GDM1 (cell line): ENCODE data around the gene S1PR1.
"Not testable (repeated sequence)": the region's sequence is repeated elsewhere in the genome, so short reads cannot be mapped to it uniquely, and the experiment has no call there.

Source experiments
- DNase-seq: peaks from one replicate; lab custom pipeline; 2025; lab: John Stamatoyannopoulos, UW

Gene S1PR1

GRCh38 chr1:101236516-101237228, at the start of gene S1PR1:
Gene S1PR1, plus strand, starts transcription at chr1:101237019. Its CDS starts 1,966 bp downstream, at chr1:101238985.
- no peak for DNase-seq

- DNase-seq: no peak
Observed at GRCh38 chr1:101187297-101187696, 49.5 kb upstream of the S1PR1 start.

- no peak for DNase-seq
Observed at GRCh38 chr1:101188331-101188730, 48.5 kb upstream of the S1PR1 start.

- DNase-seq: not testable (repeated sequence)
Observed at GRCh38 chr1:101188968-101189367, 47.9 kb upstream of the S1PR1 start.

GRCh38 chr1:101190441-101190840, 46.4 kb upstream of the S1PR1 start:
- no peak for DNase-seq

GRCh38 chr1:101191049-101191448, 45.8 kb upstream of the S1PR1 start:
- no peak for DNase-seq

GRCh38 chr1:101193733-101194169, 43.1 kb upstream of the S1PR1 start:
- no peak for DNase-seq

- DNase-seq: no peak
Observed at GRCh38 chr1:101194746-101195145, 42.1 kb upstream of the S1PR1 start.

- no peak for DNase-seq
Observed at GRCh38 chr1:101196668-101197067, 40.2 kb upstream of the S1PR1 start.

- DNase-seq: no peak
Observed at GRCh38 chr1:101198842-101199636, 37.8 kb upstream of the S1PR1 start.

GRCh38 chr1:101199637-101199982, 37.2 kb upstream of the S1PR1 start:
- DNase-seq: no peak

- no peak for DNase-seq
Observed at GRCh38 chr1:101200513-101200912, 36.3 kb upstream of the S1PR1 start.

- DNase-seq: no peak
Observed at GRCh38 chr1:101203820-101204540, 32.8 kb upstream of the S1PR1 start.

GRCh38 chr1:101205457-101205856, 31.4 kb upstream of the S1PR1 start:
- DNase-seq: no peak

GRCh38 chr1:101206139-101206538, 30.7 kb upstream of the S1PR1 start:
- DNase-seq: not testable (repeated sequence)

GRCh38 chr1:101207271-101207670, 29.5 kb upstream of the S1PR1 start:
- not testable (repeated sequence) for DNase-seq

GRCh38 chr1:101207891-101208290, 28.9 kb upstream of the S1PR1 start:
- no peak for DNase-seq

- no peak for DNase-seq
Observed at GRCh38 chr1:101215363-101216011, 21.3 kb upstream of the S1PR1 start.

- DNase-seq: no peak
Observed at GRCh38 chr1:101216623-101217022, 20.2 kb upstream of the S1PR1 start.

- DNase-seq: no peak
Observed at GRCh38 chr1:101217148-101217547, 19.7 kb upstream of the S1PR1 start.

- DNase-seq: not testable (repeated sequence)
Observed at GRCh38 chr1:101218968-101219367, 17.9 kb upstream of the S1PR1 start.
